HG03575 (cell line): Measurements from ENCODE around the gene B4GALT6.
A peak's percentile ranks its signal among the peaks of the same experiment; 100 is the strongest.

Experiments used
- ATAC-seq: cut with Tn5 transposase; IDR thresholded peaks from one replicate; pipeline ENCODE4 v1.9.1; 2021; ENCODE audit not compliant: unreplicated experiment, insufficient number of reproducible peaks, low FRiP score; ENCODE audit errors: extremely low read depth

B4GALT6 gene

GRCh38 chr18:31647127-31647753 is 37.1 kb downstream of the B4GALT6 start:
- no peak for ATAC-seq

GRCh38 chr18:31646332-31647126 is 37.9 kb downstream of the B4GALT6 start:
- ATAC-seq, result no peak

- no peak for ATAC-seq
These were observed 39.0 kb downstream of the B4GALT6 start for GRCh38 chr18:31645411-31645810.

GRCh38 chr18:31643003-31643402 is 41.4 kb downstream of the B4GALT6 start:
- ATAC-seq, result no peak

GRCh38 chr18:31637445-31637844 is 46.9 kb downstream of the B4GALT6 start:
- no peak for ATAC-seq

- no peak for ATAC-seq
These were observed 48.0 kb downstream of the B4GALT6 start for GRCh38 chr18:31636387-31636786.

GRCh38 chr18:31634331-31634713 is 50.1 kb downstream of the B4GALT6 start:
- peak; percentile 97 for ATAC-seq

- ATAC-seq, result no peak
These were observed 50.7 kb downstream of the B4GALT6 start for GRCh38 chr18:31633392-31634330.

- ATAC-seq, result no peak
These were observed 52.0 kb downstream of the B4GALT6 start for GRCh38 chr18:31632356-31632755.

- no peak for ATAC-seq
These were observed 52.9 kb downstream of the B4GALT6 start for GRCh38 chr18:31631526-31631925.

GRCh38 chr18:31630549-31630948 is 53.8 kb downstream of the B4GALT6 start:
- ATAC-seq, result no peak

GRCh38 chr18:31626409-31626808 is 58.0 kb downstream of the B4GALT6 start:
- no peak for ATAC-seq

GRCh38 chr18:31624892-31625640 is 59.3 kb downstream of the B4GALT6 start:
- ATAC-seq, result no peak

- ATAC-seq, result no peak
These were observed 65.1 kb downstream of the B4GALT6 start for GRCh38 chr18:31619291-31619690.

GRCh38 chr18:31618801-31619200 is 65.6 kb downstream of the B4GALT6 start:
- no peak for ATAC-seq

GRCh38 chr18:31617031-31617717 is 67.2 kb downstream of the B4GALT6 start:
- no peak for ATAC-seq

GRCh38 chr18:31616586-31616985 is 67.8 kb downstream of the B4GALT6 start:
- no peak for ATAC-seq

- no peak for ATAC-seq
These were observed 70.3 kb downstream of the B4GALT6 start for GRCh38 chr18:31614044-31614443.
